Mammary epithelial cell (primary cell): ENCODE measurements around the gene HEPH.

Source experiments
- EZH2 ChIP-seq: IDR thresholded peaks from 2 replicates; pipeline ENCODE4 v1.6.1; 2012; ENCODE audit warnings: low read length, inconsistent platforms, borderline replicate concordance
- TF ChIP-seq, protein P1 (sequence below), 2 donors: IDR thresholded peaks in 1 of 2; conservative IDR thresholded peaks in 1 of 2; 2 replicates each; pipeline ENCODE4 v1.5.1; 2011 to 2012; ENCODE audit warnings: inconsistent platforms in 2 of 2, low read length in 2 of 2, mild to moderate bottlenecking in 2 of 2, control low read depth in 1 of 2, low read depth in 1 of 2; ENCODE audit not compliant: insufficient read depth in 1 of 2; ENCODE audit errors: extremely low read depth in 1 of 2

GRCh38 chrX:66193821-66194220, 29.8 kb downstream of the HEPH start:
- TF ChIP-seq, protein P1, sequence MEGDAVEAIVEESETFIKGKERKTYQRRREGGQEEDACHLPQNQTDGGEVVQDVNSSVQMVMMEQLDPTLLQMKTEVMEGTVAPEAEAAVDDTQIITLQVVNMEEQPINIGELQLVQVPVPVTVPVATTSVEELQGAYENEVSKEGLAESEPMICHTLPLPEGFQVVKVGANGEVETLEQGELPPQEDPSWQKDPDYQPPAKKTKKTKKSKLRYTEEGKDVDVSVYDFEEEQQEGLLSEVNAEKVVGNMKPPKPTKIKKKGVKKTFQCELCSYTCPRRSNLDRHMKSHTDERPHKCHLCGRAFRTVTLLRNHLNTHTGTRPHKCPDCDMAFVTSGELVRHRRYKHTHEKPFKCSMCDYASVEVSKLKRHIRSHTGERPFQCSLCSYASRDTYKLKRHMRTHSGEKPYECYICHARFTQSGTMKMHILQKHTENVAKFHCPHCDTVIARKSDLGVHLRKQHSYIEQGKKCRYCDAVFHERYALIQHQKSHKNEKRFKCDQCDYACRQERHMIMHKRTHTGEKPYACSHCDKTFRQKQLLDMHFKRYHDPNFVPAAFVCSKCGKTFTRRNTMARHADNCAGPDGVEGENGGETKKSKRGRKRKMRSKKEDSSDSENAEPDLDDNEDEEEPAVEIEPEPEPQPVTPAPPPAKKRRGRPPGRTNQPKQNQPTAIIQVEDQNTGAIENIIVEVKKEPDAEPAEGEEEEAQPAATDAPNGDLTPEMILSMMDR (conservative IDR thresholded peaks at IDR 0.05 in 1 of 2, IDR thresholded peaks at IDR 0.05 in 1 of 2; ENCODE audit: extremely low read depth in 1 of 2, insufficient read depth in 1 of 2, low read depth in 1 of 2, low read length in 2 of 2): no peak
- no peak for TF ChIP-seq EZH2
